GM15510 (cell line): ENCODE measurements around the gene MMADHC.

Experiments used
- POLR2A ChIP-seq: IDR thresholded peaks from 3 replicates; pipeline ENCODE4 v1.6.1; 2011; ENCODE audit warnings: borderline replicate concordance; ENCODE audit not compliant: insufficient read length; ENCODE audit errors: extremely low read depth

Gene MMADHC

DNA sequence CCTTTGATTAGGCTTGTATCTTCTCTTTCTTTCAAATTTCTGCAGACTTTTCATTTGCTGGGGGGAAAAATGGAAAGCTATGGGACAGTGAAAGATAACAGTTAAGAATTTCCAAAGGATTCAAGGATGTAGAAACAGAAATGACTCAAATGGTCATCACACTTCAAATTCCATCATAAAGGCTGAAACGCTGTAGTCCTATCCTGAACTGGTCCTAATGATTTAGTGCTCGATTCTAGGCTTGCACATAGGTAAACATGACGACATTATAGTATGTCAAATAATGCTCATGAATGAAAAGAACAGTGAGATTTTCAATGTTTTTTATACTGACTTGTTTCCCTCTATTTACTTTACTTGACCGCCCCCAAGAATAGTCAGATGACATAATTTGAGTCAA, 15.7 kb upstream of the MMADHC start:
- TF ChIP-seq POLR2A, result no peak

DNA sequence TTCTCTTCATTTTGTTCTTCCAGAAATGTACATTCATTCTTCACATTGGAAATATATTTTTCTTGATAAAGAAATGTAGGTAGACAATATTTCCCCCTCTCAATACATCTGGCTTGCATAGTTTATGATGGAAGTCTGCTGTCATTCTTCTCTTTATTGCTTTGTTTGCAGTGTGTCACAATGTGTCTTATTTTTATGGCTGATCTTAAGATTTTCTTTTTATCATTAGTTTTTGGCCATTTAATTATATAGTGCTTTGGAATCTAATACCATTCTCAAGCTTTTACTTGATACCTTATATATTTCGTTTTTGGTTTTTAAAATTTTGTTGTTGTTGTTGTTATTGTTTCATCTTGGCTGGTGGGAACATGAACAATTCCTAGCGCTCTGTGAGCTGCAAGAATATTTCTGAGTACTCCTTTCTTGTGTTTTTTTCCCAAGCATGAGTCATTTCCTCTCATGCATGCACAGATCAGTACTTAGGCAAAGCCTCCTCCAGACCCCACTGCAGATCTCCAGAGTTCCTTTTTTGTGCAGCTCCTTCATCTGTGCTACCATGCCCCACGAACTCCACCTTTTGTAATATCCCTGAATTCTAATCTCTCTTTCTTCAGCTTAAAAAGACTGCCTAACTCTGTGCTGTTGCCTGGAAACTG, 13.7 kb upstream of the MMADHC start:
- no peak for TF ChIP-seq POLR2A

DNA sequence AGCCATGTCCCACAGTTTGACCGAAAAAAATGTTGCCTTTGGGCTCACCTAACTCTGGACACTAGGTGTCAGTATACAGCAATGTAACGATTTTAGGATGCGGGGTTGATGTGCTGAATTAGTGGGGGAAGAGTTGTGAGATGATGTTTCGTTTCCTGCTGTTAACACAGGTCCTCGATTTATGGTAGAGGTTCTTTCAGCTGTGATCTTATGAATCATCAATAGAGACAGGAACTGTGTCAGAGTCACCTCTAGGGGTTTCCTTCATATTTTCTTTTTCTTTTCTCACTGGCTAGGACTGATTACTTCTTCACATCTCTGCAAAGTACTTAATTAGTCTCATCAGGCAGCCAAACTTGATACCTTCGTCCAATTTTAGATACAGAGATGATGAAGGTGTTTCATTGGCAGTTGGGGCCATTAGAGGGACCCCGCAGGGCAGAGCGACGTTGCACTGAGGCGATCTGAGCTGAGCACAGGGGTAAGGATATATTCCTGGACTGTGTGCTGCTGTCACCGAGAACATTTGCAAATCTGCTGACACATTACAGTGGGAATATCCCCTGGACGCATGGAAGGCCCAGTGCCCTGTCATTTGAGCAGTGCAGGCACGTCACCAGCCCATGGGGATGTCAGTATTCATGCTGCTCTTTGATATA, 10.2 kb upstream of the MMADHC start:
- no peak for TF ChIP-seq POLR2A

DNA sequence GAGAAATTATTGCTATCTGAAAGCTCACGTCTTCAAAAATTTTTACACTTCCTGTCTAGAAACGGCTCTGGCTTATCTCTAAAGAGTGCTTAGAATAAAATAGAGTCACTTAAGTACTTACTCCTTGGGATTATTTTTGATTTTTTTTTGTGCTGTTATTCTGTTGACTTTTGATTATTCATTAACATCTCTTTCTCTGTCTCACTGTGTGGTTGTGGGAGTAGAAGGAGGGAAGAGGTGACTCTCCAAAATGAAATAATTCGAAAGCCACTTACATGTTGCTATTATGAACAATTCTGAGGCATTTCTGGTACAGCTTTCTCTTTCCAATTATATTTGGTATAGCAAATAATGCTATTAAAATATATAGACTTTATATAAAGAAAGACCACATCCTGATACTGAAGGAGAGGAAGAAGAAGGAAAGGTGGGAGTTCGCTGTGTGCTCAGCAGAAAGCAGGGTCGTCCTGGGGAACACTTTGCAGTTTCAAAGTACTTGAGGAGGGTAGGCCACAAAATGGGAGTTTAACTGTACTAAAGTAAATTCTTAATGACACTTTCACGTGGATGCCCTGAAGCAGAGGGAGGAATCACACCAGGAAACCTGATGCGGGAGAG, 9.6 kb upstream of the MMADHC start:
- TF ChIP-seq POLR2A, result no peak

DNA sequence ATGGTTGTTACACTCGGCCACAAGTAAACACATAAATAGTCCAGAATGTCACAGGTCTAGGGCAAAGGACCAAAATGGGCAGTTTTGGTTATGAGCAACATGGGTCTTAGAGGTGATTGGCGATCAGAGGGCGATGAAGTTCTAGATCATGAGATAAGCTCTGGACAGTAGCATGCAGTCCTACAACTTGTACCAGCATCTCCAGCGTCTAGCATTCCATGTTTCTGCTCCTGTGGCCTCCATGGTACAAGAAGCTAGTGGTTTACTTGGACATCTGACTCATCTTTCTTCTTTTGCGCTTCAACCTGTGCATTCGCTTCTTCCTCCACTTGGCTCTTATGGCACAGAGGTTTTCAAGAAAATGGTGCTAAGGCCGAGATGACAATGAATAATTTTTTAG, 8.9 kb upstream of the MMADHC start:
- TF ChIP-seq POLR2A, result no peak

DNA sequence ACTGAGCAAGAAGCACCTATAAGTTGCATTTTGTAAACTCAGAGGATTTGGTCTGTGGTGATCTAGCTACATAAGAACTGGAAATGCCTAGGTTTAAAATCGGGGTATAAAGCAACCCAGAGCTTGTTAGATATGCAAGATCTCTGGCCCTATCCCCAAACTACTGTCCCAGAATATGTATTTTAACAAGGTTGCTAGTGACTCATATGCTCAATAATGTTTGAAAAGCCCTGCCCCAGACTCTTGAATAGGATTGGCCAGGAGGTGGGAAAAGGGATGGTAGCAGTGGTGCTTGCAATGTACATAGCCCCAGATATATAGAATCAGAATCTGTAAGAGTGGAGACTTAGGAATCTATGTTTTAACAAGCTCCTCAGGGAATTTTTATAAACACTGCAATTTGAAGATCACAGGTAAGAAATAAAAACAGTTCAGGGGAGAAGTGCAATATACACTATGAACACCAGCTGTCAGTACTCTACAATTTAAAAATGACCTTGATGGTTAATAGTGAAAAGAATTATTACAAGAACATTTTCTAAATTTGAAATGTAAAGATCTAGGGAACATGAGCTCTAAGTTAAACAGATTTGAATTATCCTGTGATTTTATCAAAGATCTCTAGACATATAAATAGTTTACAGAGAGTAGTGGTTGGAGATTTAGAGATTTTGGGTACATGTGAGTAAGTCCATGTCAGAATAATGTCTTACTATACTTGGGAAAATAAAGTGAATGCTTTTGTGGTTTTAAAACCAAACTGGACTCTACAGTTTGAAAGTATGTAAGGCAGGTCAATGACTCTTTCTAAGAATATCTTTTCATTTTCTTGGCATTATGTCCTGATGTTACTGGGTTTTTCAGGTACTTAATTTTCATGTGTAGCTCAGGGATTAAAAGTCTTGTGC, 7.7 kb upstream of the MMADHC start:
- no peak for TF ChIP-seq POLR2A

DNA sequence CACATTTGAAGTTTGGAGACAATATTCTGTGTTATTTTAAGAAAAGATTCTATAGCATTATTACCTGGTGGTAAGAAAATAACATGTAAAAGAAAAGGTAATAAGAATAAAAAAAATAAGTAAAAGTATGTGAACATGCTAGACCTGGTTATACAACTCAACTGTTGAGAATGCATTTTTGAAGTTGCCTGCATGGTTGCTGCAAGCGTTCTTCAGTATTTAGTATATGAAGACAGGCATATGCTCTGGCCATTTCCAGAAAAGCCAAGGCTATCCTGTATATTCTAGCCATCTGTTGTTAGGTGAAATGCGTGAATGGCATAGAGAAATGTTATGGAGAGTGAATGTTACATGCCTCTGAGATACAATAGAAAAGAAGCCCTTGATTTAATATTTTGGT, 6.8 kb upstream of the MMADHC start:
- TF ChIP-seq POLR2A, result no peak

DNA sequence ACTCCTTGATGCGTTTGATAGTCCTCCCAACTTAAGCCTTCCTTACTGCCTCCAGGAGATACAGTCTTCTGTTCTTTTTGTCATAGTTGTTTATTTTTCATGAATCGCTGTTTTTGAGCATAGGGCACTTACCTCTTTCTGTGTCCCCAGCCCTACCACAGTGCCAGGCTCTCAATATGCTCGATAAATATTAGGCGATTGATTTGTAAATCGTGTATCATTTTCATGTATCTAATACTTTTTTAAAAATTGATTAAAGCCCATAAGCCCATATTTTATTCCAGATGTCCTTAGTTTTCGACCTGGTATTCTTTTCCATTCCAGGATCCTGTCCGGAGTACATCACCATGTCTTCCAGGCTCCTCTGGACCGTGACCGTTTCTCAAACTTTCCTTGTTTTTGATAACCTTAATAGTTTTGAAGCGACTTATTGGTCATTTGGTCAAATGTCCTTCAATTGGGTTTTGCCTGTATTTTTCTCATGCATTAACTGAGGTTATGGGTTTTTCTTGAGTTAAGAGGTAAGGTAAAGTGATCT, 444 bp upstream of the MMADHC start:
- TF ChIP-seq POLR2A, result no peak

DNA sequence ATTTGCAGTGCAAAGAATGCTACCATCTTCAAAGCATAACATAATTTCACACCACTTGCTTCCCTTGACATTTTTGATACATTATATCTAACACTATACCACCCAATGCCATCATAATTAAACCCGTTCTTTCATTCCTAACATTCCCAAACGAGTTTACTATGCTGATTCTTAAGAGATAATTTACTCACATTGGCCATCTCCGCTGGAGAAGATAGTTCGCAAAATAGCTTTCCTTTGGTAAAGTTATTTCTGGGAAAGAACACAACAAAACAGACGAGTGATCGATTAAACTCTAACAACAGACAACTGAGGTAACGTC, 716 bp downstream of the MMADHC start:
- no peak for TF ChIP-seq POLR2A

DNA sequence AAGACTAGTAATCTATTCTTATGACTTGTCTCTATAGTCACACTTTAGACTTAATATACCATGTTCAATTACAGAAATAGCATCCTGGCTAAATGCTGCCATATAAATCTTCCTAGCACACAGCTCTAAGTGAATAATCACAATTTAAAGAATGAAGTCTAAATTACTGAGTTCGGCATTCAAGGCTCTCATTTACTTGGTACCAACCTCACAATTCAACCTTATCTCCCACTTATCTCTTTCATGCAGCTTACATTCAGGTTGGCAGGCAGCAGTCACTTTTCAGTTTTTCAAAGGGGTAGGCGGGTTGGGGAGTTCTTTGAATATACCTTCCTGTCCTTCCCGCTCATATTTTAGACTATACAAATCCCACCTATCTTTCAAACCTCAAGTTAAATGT, 1.5 kb downstream of the MMADHC start:
- no peak for TF ChIP-seq POLR2A

DNA sequence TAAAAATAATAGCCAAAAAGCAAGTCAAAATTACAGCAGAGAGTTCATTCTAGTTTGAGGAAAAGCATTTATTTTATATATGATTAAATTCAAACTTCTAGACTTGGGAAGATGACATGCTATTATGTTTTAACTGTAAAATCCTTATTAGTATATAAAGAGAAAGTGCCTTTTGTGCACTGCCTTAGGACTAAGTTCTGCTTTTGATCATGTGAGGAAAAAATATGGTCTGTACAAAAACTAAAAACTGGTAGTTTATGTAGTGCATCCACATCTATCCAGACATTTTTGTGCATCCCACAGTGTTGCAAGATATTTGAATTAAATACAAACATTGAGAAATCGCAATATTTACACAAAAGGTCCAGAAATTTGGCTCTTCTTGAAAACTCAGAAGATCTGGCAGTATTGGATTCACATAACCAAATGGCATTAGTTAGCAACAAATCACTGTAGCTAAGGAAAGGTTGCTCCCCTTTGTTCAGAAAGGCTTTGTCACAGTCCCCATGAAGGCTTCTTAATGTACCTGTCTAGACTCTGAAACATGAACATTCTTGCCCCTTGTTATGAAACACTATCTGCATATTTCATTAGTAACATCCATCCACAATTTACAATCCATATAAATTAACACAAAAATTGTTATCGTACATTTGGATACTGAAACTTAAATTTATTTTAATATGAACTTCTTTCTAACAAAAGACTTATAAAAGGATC, 2.2 kb downstream of the MMADHC start:
- no peak for TF ChIP-seq POLR2A

DNA sequence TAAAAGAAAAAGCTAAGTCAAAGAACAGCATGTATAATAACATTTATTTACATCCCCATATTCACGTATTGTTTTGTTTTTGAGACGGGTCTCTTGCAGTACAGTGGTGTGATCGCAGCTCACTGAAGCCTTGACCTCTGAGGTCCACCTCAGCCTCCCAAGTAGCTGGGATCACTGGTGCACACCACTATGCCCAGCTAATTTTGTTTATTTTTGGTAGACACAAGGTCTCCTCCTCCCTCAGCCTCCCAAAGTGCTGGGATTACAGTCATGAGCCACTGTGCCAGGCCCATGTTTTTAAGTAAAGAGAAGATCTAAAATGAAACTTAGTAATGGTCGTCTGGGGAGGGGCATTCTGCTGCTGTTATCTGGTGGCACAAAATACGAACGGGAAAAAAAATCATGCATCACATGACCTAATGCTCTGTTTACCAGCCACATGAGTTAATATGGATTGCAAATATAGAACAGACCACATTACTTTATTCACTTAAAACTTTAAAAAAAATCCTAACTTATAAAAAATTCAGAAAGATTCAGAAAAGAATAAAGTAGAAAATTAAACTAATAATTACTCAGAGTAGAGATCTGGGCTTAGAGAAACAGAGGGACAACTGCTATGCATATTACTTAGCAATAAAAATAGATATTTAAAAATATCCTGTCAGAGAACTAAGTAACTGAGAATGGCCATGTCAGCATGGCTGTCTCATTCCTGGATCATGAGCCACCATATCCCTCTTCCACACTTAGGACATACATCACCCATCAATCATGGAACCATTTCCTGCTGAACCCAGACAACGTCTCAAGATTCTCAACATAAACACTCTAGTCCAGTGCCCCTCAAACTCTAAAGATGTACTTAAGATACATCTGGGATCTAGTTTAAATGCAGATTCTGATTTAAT, 7.3 kb downstream of the MMADHC start:
- TF ChIP-seq POLR2A, result no peak

DNA sequence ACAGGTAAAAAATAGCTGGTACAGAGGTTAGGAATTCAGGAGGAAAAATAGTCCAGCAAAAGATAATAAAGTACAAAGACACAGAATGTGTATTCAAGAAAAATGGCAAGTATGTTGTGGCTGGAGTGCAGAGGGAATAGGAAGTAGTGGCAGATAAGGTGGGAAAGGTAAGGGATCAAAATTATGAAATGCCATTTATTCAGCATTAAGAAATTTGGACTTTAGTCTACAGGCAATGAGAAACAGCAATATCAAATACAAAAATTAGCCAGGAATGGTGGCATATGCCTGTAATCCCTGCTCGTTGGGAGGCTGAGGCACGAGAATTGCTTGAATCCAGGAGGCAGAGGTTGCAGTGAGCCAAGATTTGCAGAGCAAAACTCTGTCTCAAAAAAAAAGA, 10.3 kb downstream of the MMADHC start:
- TF ChIP-seq POLR2A, result no peak
